HAP-1 (cell line): ENCODE measurements around the gene RNASEH2A.
A peak's percentile ranks its signal among the peaks of the same experiment; 100 is the strongest.
"Not testable (repeated sequence)": the region's sequence is repeated elsewhere in the genome, so short reads cannot be mapped to it uniquely, and the experiment has no call there.

Source experiments
- DNase-seq, 2 experiments: peaks; one replicate each; pipeline ENCODE4 v3.0.0-alpha.2; 2016 to 2020; ENCODE audit warnings: low spot score in 2 of 2
- H3K27me3 ChIP-seq: fragments of 250-450 bp; sonication (Bioruptor Pico); 2 replicates; pipeline ENCODE4 v1.5.1; 2020; ENCODE audit warnings: low read depth, mild to moderate bottlenecking, moderate library complexity
- H3K36me3 ChIP-seq: fragments of 250-450 bp; sonication (Bioruptor Pico); replicated peaks from 2 replicates; pipeline ENCODE4 v1.5.1; 2020; ENCODE audit warnings: mild to moderate bottlenecking
- H3K4me1 ChIP-seq: fragments of 250-450 bp; sonication (Bioruptor Pico); 2 replicates; pipeline ENCODE4 v1.5.1; 2020; ENCODE audit warnings: mild to moderate bottlenecking
- H3K4me3 ChIP-seq: fragments of 250-450 bp; sonication (Bioruptor Pico); 2 replicates; pipeline ENCODE4 v1.5.1; 2020; ENCODE audit warnings: mild to moderate bottlenecking, moderate library complexity
- H3K9me3 ChIP-seq: fragments of 250-450 bp; sonication (Bioruptor Pico); 2 replicates; pipeline ENCODE4 v1.5.1; 2020; ENCODE audit warnings: mild to moderate bottlenecking, moderate library complexity
- in situ Hi-C: fragments of 300-500 bp; cut with MboI; formaldehyde crosslinking; loops from 3 replicates; pipeline ENCODE4 v1.14.3; 2020; ENCODE audit warnings: low sequenced_read_pairs, inconsistent platforms, mixed read lengths

Gene RNASEH2A

GRCh38 chr19:12793290-12794195 lies 12.8 kb upstream of the RNASEH2A start:
- in situ Hi-C loops: no loop called here
- peak; percentile 88 to 93 for DNase-seq
- no peaks in the 10 kb centered on the region; the same call in 1 of the 2 replicates for H3K9me3 ChIP-seq

GRCh38 chr19:12794196-12794941 lies 12.0 kb upstream of the RNASEH2A start:
- Histone ChIP-seq H3K4me1 (peaks cover 13% of the 10 kb centered on the region), H3K36me3 (peaks cover 18% of the 10 kb centered on the region), H3K9me3 (no peaks in the 10 kb centered on the region; the same call in 1 of the 2 replicates), H3K4me3 (peak overlapping the region; percentile 59), H3K27me3 (no peaks in the 10 kb centered on the region)
- in situ Hi-C loops: no loop called here
- DNase-seq: no peak

More at GRCh38 chr19:12793290-12794195, 12.8 kb upstream of the RNASEH2A start:
- H3K4me1 ChIP-seq: peaks cover 21% of the 10 kb centered on the region
- H3K4me3 ChIP-seq: peak overlapping the region; percentile 59
- H3K27me3 ChIP-seq: no peaks in the 10 kb centered on the region
- H3K36me3 ChIP-seq: peaks cover 10% of the 10 kb centered on the region

- H3K4me3 ChIP-seq: no peak overlapping the region
- no peak for DNase-seq
- H3K36me3 ChIP-seq: peaks cover 24% of the 10 kb centered on the region
- H3K9me3 ChIP-seq: no peaks in the 10 kb centered on the region; the same call in 1 of the 2 replicates
- in situ Hi-C loops: no loop called here
- H3K27me3 ChIP-seq: no peaks in the 10 kb centered on the region
- peaks cover 13% of the 10 kb centered on the region for H3K4me1 ChIP-seq
These were observed 11.4 kb upstream of the RNASEH2A start for GRCh38 chr19:12794971-12795381.

GRCh38 chr19:12796146-12797071 lies 10.0 kb upstream of the RNASEH2A start:
- in situ Hi-C loops: no loop called here
- DNase-seq: peak; percentile 86 to 88
- H3K36me3 ChIP-seq: peaks cover 35% of the 10 kb centered on the region
- H3K9me3 ChIP-seq: no peaks in the 10 kb centered on the region; the same call in 1 of the 2 replicates
- H3K4me3 ChIP-seq: no peak overlapping the region
- peaks cover 10% of the 10 kb centered on the region for H3K4me1 ChIP-seq
- H3K27me3 ChIP-seq: no peaks in the 10 kb centered on the region

DNA sequence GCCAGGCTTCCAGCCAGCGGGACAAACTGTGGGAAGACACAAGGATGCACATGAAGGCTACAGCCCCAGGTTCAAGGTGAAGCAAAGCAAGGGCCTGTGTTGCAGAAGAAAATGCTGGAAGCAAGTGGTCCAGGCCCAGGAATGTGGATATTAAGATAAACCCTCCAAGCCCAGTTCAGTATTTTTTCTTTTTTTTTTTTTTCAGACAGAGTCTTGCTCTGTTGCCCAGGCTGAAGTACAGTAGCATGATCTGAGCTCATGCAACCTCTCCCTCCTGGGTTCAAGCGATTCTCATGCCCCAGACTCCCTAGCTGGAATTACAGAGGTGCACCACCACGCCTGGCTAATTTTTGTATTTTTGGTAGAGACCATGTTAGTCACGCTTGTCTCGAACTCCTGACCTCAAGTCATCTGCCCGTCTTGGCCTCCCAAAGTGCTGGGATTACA lies 9.2 kb upstream of the RNASEH2A start:
- DNase-seq: no peak
- H3K27me3 ChIP-seq: no peaks in the 10 kb centered on the region
- H3K4me3 ChIP-seq: no peak overlapping the region
- peaks cover 11% of the 10 kb centered on the region for H3K4me1 ChIP-seq
- no peaks in the 10 kb centered on the region; the same call in 1 of the 2 replicates for H3K9me3 ChIP-seq
- in situ Hi-C loops: no loop called here
- H3K36me3 ChIP-seq: peaks cover 37% of the 10 kb centered on the region

DNA sequence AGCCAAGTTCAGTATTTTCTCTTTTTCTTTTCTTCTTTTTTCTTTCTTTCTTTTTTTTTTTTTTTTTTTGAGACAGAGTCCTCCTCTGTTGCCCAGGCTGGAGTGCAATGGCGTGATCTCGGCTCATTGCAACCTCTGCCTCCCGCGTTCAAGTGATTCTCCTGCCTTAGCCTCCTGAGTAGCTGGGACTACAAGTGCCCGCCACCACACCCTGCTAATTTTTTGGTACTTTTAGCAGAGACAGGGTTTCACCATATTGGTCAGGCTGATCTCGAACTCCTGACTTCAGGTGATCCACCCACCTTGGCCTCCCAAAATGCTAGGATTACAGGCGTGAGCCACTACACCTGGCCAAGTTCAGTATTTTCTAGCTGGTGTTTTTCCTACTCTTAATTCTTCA lies 8.8 kb upstream of the RNASEH2A start:
- H3K9me3 ChIP-seq, H3K4me3 ChIP-seq, H3K27me3 ChIP-seq, DNase-seq, in situ Hi-C loops: not testable (repeated sequence)
- peaks cover 15% of the 10 kb centered on the region for H3K4me1 ChIP-seq
- H3K36me3 ChIP-seq: peaks cover 37% of the 10 kb centered on the region

DNA sequence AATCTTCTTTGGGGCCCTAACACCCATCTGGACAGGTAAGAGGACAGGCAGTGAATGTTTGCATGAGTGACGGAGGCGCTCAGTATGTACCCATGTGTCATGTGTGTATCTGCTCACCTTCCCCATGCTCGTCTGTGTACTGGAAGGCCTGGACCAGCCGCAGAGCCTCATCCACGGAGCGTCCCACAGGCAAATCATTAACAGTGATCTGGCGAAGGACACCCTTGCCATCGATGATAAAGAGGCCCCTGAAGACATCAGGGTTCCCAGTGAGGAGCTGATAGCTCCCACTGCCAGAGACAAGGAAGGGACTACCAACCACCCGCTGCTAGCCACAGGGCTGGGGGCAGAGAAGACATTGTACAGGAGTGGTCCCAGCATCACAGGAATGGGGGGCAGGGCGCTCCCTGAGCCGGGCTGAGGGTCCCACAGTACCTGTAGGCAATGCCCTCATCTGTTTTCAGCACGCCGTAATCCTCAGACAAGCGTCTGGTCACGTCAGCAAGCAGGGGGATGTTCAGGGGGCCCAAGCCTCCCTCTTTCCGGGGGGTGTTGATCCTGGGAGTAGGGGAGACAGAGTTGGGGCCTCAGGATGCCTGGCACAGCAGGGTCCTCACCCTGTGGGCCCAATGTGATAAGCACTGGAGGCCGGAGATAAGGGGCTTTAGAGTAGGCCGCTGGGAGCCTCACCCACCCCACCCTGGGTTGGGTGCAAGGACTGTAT lies 6.5 kb upstream of the RNASEH2A start:
- Histone ChIP-seq H3K27me3 (no peaks in the 10 kb centered on the region), H3K36me3 (peaks cover 37% of the 10 kb centered on the region), H3K9me3 (no peaks in the 10 kb centered on the region; the same call in 1 of the 2 replicates), H3K4me1 (peaks cover 12% of the 10 kb centered on the region), H3K4me3 (peak overlapping the region; percentile 98)
- no peak for DNase-seq
- in situ Hi-C loops: no loop called here

DNA sequence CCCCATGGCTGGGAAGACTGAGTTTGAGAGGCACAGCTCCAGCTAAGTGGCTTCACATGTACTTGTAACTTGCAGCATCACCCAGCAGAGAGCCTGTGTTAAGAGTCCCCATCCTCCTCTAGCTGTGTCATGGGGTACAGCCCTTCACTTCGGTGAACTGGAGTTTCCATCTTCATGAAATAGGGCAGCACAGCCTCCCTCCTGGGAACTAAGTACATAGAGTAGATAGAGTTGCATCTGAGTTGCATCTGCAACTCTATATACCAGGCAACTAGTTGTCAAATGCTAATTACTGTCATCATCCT lies 6.0 kb upstream of the RNASEH2A start:
- in situ Hi-C loops: no loop called here
- no peak for DNase-seq
- peak overlapping the region; percentile 98 for H3K4me3 ChIP-seq
- H3K27me3 ChIP-seq: no peaks in the 10 kb centered on the region
- H3K4me1 ChIP-seq: peaks cover 12% of the 10 kb centered on the region
- peaks cover 37% of the 10 kb centered on the region for H3K36me3 ChIP-seq
- no peaks in the 10 kb centered on the region; the same call in 1 of the 2 replicates for H3K9me3 ChIP-seq

GRCh38 chr19:12800923-12801465 lies 5.4 kb upstream of the RNASEH2A start:
- Histone ChIP-seq H3K4me1 (peaks cover 13% of the 10 kb centered on the region), H3K4me3 (peak overlapping the region; percentile 98), H3K36me3 (peaks cover 37% of the 10 kb centered on the region), H3K9me3 (no peaks in the 10 kb centered on the region; the same call in 1 of the 2 replicates), H3K27me3 (no peaks in the 10 kb centered on the region)
- in situ Hi-C loops: no loop called here
- peak in 1 of 2 experiments; percentile 44 for DNase-seq

GRCh38 chr19:12801466-12802266 lies 4.7 kb upstream of the RNASEH2A start, which contains the start of the genes PRDX2 and THSD8:
TSS of gene PRDX2 (minus strand) at chr19:12801800. CDS start at chr19:12801261, 539 bp downstream.
TSS of gene THSD8 (plus strand) at chr19:12802069. CDS start at chr19:12802072, 3 bp downstream.
- H3K27me3 ChIP-seq: no peaks in the 10 kb centered on the region
- in situ Hi-C loops: no loop called here
- peaks cover 34% of the 10 kb centered on the region for H3K36me3 ChIP-seq
- peak within 1 kb of the TSS; percentile 98 for H3K4me3 ChIP-seq
- peak; percentile 77 to 92 for DNase-seq
- H3K9me3 ChIP-seq: no peaks in the 10 kb centered on the region; the same call in 1 of the 2 replicates
- peaks cover 14% of the 10 kb centered on the region for H3K4me1 ChIP-seq

- in situ Hi-C loops: no loop called here
- DNase-seq: no peak
- Histone ChIP-seq H3K4me3 (peak overlapping the region; percentile 98), H3K36me3 (peaks cover 31% of the 10 kb centered on the region), H3K9me3 (no peaks in the 10 kb centered on the region), H3K4me1 (peaks cover 18% of the 10 kb centered on the region), H3K27me3 (no peaks in the 10 kb centered on the region)
These were observed 3.9 kb upstream of the RNASEH2A start for GRCh38 chr19:12802267-12803106.
